Neural progenitor cell (in vitro differentiated cells): ENCODE measurements around the gene POU3F3. TPM values are rescaled to one million over a fixed set of nuclear protein-coding genes. Genes with fewer than 3 reads are reported as not detected.
A peak's percentile ranks its signal among the peaks of the same experiment; 100 is the strongest.

Source experiments
- DNase-seq: peaks from one replicate; pipeline ENCODE4 v3.0.0-alpha.2; 2016; ENCODE audit warnings: low spot score
- H2AFZ ChIP-seq: fragments of 200-600 bp; sonication (generic); replicated peaks from 2 replicates; pipeline ENCODE4 v1.6.1; 2016; ENCODE audit warnings: antibody characterized with exemption
- H3F3A ChIP-seq: fragments of 200-600 bp; sonication (generic); 2 replicates; pipeline ENCODE4 v1.6.1; 2016; ENCODE audit warnings: antibody characterized with exemption, low read depth
- H3K27ac ChIP-seq: fragments of 200-600 bp; sonication (generic); 2 replicates; pipeline ENCODE4 v1.5.1; 2016; ENCODE audit warnings: mild to moderate bottlenecking
- H3K27me3 ChIP-seq: fragments of 200-600 bp; sonication (generic); 2 replicates; pipeline ENCODE4 v1.6.1; 2016; ENCODE audit warnings: mild to moderate bottlenecking, moderate library complexity
- H3K36me3 ChIP-seq: fragments of 200-600 bp; sonication (generic); 2 replicates; pipeline ENCODE4 v1.5.1; 2016
- H3K4me1 ChIP-seq: fragments of 200-600 bp; sonication (generic); 2 replicates; pipeline ENCODE4 v1.6.1; 2016; ENCODE audit warnings: mixed run types
- H3K4me2 ChIP-seq: fragments of 200-600 bp; sonication (generic); 2 replicates; pipeline ENCODE4 v1.6.1; 2016
- H3K4me3 ChIP-seq: fragments of 200-600 bp; sonication (generic); 2 replicates; pipeline ENCODE4 v1.5.1; 2016
- H3K79me2 ChIP-seq: fragments of 200-600 bp; sonication (generic); 2 replicates; pipeline ENCODE4 v1.6.1; 2016; ENCODE audit warnings: low read depth
- H3K9ac ChIP-seq: fragments of 200-600 bp; sonication (generic); 2 replicates; pipeline ENCODE4 v1.6.1; 2016
- H3K9me3 ChIP-seq: fragments of 200-600 bp; sonication (generic); 2 replicates; pipeline ENCODE4 v1.5.1; 2016; ENCODE audit warnings: low read depth
- H4K20me1 ChIP-seq: fragments of 200-600 bp; sonication (generic); 2 replicates; pipeline ENCODE4 v1.6.1; 2016; ENCODE audit warnings: low read depth
- H3K27ac Mint-ChIP-seq: 3 replicates; pipeline ENCODE4 v1.8.0; 2021; ENCODE audit warnings: mixed read lengths
- H3K27me3 Mint-ChIP-seq: 2 replicates; pipeline ENCODE4 v1.8.0; 2022; ENCODE audit warnings: low read depth, mild to moderate bottlenecking, inconsistent platforms, moderate library complexity, mixed read lengths; ENCODE audit not compliant: insufficient read depth
- H3K36me3 Mint-ChIP-seq: 3 replicates; pipeline ENCODE4 v1.8.0; 2021; ENCODE audit warnings: mixed read lengths
- H3K4me1 Mint-ChIP-seq: 3 replicates; pipeline ENCODE4 v1.8.0; 2021; ENCODE audit warnings: mixed read lengths
- H3K4me3 Mint-ChIP-seq: 3 replicates; pipeline ENCODE4 v1.8.0; 2021; ENCODE audit warnings: mild to moderate bottlenecking, moderate library complexity, mixed read lengths
- H3K9me3 Mint-ChIP-seq: 3 replicates; pipeline ENCODE4 v1.8.0; 2020; ENCODE audit warnings: mixed read lengths
- CTCF ChIP-seq: fragments of 200-600 bp; sonication (generic); IDR thresholded peaks from 2 replicates; pipeline ENCODE4 v1.5.1; 2017; ENCODE audit warnings: antibody characterized with exemption, mild to moderate bottlenecking
- EZH2 ChIP-seq: fragments of 200-600 bp; sonication (generic); IDR thresholded peaks from 2 replicates; pipeline ENCODE4 v1.6.1; 2017; ENCODE audit warnings: antibody characterized with exemption, mild to moderate bottlenecking, moderate library complexity
- EZH2phosphoT487 ChIP-seq: fragments of 200-600 bp; sonication (generic); IDR thresholded peaks from 2 replicates; pipeline ENCODE4 v1.6.1; 2017; ENCODE audit warnings: antibody characterized with exemption
- total RNA-seq: library from RNA; depleted of rRNA; stranded (reverse); fragments of >200 nt; gene quantifications from 2 replicates; pipeline ENCODE4 v1.2.3, GENCODE V29; 2015; ENCODE audit warnings: low replicate concordance

The POU3F3 gene
- total RNA-seq, 1 donor from 2014 or later, result not detected

- H3F3A ChIP-seq, result peaks cover 23% of the 10 kb centered on the region
- no peak for TF ChIP-seq EZH2phosphoT487
- no peak for TF ChIP-seq EZH2
- no peak for TF ChIP-seq CTCF
- H3K27me3 Mint-ChIP-seq, result peaks cover 14% of the 10 kb centered on the region
- peaks cover 7% of the 10 kb centered on the region for H3K4me1 ChIP-seq
- H3K9ac ChIP-seq, result no peak overlapping the region
- peaks cover 17% of the 10 kb centered on the region for H3K36me3 Mint-ChIP-seq
- no peaks in the 10 kb centered on the region for H3K79me2 ChIP-seq
- peaks cover 48% of the 10 kb centered on the region for H3K4me1 Mint-ChIP-seq
- H3K36me3 ChIP-seq, result no peaks in the 10 kb centered on the region
- H3K27ac ChIP-seq, result no peak overlapping the region
- H3K4me3 ChIP-seq, result no peak overlapping the region
- H4K20me1 ChIP-seq, result no peaks in the 10 kb centered on the region
- H3K27me3 ChIP-seq, result peaks cover 62% of the 10 kb centered on the region
- DNase-seq, result no peak
- no peak overlapping the region for H2AFZ ChIP-seq
- no peaks in the 10 kb centered on the region for H3K9me3 ChIP-seq
- H3K27ac Mint-ChIP-seq, result no peak overlapping the region
- H3K4me3 Mint-ChIP-seq, result no peak overlapping the region
- no peak overlapping the region for H3K4me2 ChIP-seq
- no peaks in the 10 kb centered on the region for H3K9me3 Mint-ChIP-seq
Measured at GRCh38 chr2:104840156-104840555, 13.8 kb upstream of the POU3F3 start.

GRCh38 chr2:104840893-104841585 is 12.9 kb upstream of the POU3F3 start:
- Histone ChIP-seq H3K4me2 (no peak overlapping the region), H3K27me3 (peaks cover 71% of the 10 kb centered on the region), H3F3A (peaks cover 32% of the 10 kb centered on the region), H4K20me1 (peaks cover 4% of the 10 kb centered on the region), H3K27ac (no peak overlapping the region), H3K9me3 (no peaks in the 10 kb centered on the region), H3K4me1 (peaks cover 14% of the 10 kb centered on the region), H2AFZ (no peak overlapping the region), H3K4me3 (no peak overlapping the region), H3K79me2 (no peaks in the 10 kb centered on the region), H3K36me3 (no peaks in the 10 kb centered on the region), H3K9ac (no peak overlapping the region)
- Mint-ChIP-seq H3K4me1 (peaks cover 45% of the 10 kb centered on the region), H3K27ac (peak overlapping the region; percentile 97), H3K27me3 (peaks cover 16% of the 10 kb centered on the region), H3K36me3 (peaks cover 13% of the 10 kb centered on the region), H3K9me3 (no peaks in the 10 kb centered on the region), H3K4me3 (peak overlapping the region; percentile 94)
- TF ChIP-seq EZH2phosphoT487 (peak; percentile 20), EZH2 (no peak), CTCF (no peak)
- DNase-seq, result no peak

- Histone ChIP-seq H2AFZ (peak overlapping the region; percentile 92), H3K79me2 (no peaks in the 10 kb centered on the region), H3K4me3 (peak overlapping the region; percentile 61), H3K27me3 (peaks cover 78% of the 10 kb centered on the region), H3F3A (peaks cover 38% of the 10 kb centered on the region), H3K36me3 (no peaks in the 10 kb centered on the region), H3K9ac (no peak overlapping the region), H3K9me3 (no peaks in the 10 kb centered on the region), H3K4me2 (peak overlapping the region; percentile 87), H4K20me1 (peaks cover 6% of the 10 kb centered on the region), H3K27ac (no peak overlapping the region), H3K4me1 (peaks cover 17% of the 10 kb centered on the region)
- Mint-ChIP-seq H3K4me1 (peaks cover 46% of the 10 kb centered on the region), H3K4me3 (peak overlapping the region; percentile 94), H3K27ac (peak overlapping the region; percentile 97), H3K36me3 (peaks cover 10% of the 10 kb centered on the region), H3K27me3 (peaks cover 18% of the 10 kb centered on the region), H3K9me3 (no peaks in the 10 kb centered on the region)
- TF ChIP-seq EZH2, result no peak
- no peak for TF ChIP-seq CTCF
- TF ChIP-seq EZH2phosphoT487, result no peak
- no peak for DNase-seq
Measured at GRCh38 chr2:104841744-104842143, 12.2 kb upstream of the POU3F3 start.
